ENCODE data around the gene DDOST. TPM values are rescaled to one million over a fixed set of nuclear protein-coding genes. Genes with fewer than 3 reads are reported as not detected.
A peak's percentile ranks its signal among the peaks of the same experiment; 100 is the strongest.

The DDOST gene
- polyA plus RNA-seq, 2 of the 4 experiments (the other 2 are of a cell fraction): 158 to 231 TPM

DNA sequence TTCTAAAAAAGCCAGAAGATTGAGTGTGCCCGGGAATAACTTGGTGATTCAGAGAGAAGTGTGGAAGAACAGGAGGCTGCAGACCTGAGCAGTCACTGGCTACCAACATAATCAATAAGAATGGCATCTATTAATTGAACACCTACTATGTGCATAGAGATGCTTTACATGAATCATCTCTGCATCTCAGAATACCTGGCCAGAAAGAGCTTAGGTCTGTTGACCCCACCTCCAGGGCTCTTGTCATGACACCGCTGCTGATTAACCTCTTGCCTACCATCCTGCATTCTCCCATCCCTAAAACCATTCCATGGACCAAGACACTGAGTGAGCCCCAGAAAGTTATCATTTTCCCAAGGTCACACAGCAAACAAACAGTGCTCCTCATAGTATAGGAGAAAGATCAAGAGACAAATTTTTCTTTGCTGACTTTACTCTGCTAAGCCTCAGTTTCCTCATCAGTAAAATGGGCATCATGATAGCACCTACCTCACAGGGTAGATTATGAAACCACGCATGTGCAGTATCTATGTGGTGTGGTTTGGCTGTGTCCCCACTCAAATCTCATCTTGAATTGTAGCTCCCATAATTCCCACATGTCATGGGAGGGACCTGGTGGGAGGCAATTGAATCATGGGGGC lies 44.2 kb downstream of the DDOST start:
- ATAC-seq (no peak), FAIRE-seq (no peak), DNase-seq (ENCODE audit: low read depth in 1 of 2, low spot score in 1 of 2) (no peak)
- H3K27ac ChIP-seq: peak overlapping the region in 1 of 2 experiments; percentile 93; a peak in 1 of 6 replicates
- no peak for TF ChIP-seq MAX (IDR thresholded peaks at IDR 0.05)
- no peak for TF ChIP-seq FOSL2 (IDR thresholded peaks at IDR 0.05)
- TF ChIP-seq FOSL2 (CRISPR knock-in tag; IDR thresholded peaks at IDR 0.05): no peak
- no peak for TF ChIP-seq SMC3 (IDR thresholded peaks at IDR 0.05)
- peak; percentile 40; the same call in 1 of the 2 replicates for TF ChIP-seq KDM1A (IDR thresholded peaks at IDR 0.05; ENCODE audit: low read depth)
- TF ChIP-seq BHLHE40 (IDR thresholded peaks at IDR 0.05; ENCODE audit: low read depth, low read length): no peak
- H3K4me2 ChIP-seq: no peak overlapping the region
- H3K4me3 ChIP-seq: no peak overlapping the region
- H3K4me1 ChIP-seq: peaks cover 36% of the 10 kb centered on the region
- no peaks in the 10 kb centered on the region for H3K9me3 ChIP-seq
- POLR2A ChIA-PET: no interaction called here
- CTCF ChIA-PET: interaction anchor here (0.6 to 7.3 kb wide), 6 partner anchors 15 to 543 kb away, joined by 3 to 43 read pairs (median 3); partner anchors contain the start of gene PINK1
- 93% methylated on average over 3 of the region's 3 CpGs for WGBS (ENCODE audit: missing lambda C conversion rate)

DNA sequence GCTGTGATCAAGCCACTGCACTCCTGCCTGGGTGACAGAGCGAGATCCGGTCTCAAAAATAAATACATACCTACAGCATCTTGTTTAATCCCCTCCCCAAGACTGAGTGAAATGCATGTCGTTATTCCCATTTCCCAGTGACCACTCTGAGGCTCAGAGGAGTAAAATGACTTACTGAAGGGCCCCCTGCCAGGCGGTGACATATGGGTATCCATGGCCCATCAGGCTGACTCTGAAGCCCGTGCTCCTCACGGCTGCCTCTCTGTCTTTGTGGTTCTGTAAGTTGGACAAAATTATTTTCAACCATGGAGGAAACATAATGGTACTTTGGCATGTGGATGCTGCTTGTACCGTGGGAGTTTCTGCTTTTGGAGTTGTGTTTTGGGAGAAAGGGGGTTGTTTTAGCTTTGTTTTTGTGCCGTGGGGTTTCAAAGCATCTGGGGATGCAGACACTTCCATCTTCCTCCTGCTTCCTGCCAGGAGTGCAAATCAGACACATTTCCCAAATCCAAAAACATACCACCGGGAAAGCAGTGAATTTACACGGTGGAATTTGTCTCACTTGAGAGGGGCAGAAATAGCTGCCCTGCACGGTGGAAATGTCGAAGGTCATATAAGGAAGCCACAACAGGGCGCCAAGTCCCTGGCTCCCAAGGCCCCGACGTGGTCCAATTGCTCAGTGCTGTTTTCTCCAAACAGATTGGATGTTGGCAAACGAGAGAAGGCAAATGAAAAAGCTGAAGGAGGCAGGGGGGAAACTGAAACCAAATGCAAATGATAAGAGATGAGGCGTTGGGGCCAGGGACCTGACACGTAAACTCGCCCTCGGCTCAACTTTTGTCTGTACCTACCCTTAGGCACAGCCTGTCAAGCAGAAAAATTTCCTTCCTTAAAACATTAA lies 45.0 kb downstream of the DDOST start:
- TF ChIP-seq CEBPB (IDR thresholded peaks at IDR 0.05) (no peak), NR3C1 (IDR thresholded peaks at IDR 0.05) (no peak), HMGXB4 (CRISPR knock-in tag; IDR thresholded peaks at IDR 0.05; ENCODE audit: borderline replicate concordance) (no peak), REST (IDR thresholded peaks at IDR 0.05) (no peak), MAFK (IDR thresholded peaks at IDR 0.05; ENCODE audit: partially characterized antibody) (no peak), HOXA7 (CRISPR knock-in tag; IDR thresholded peaks at IDR 0.05) (no peak), HEYL (CRISPR knock-in tag; IDR thresholded peaks at IDR 0.05) (no peak), FOSL2 (IDR thresholded peaks at IDR 0.05) (no peak), FOSL2 (CRISPR knock-in tag; IDR thresholded peaks at IDR 0.05) (no peak), SMC3 (IDR thresholded peaks at IDR 0.05) (no peak)
- TF ChIP-seq, protein P1, sequence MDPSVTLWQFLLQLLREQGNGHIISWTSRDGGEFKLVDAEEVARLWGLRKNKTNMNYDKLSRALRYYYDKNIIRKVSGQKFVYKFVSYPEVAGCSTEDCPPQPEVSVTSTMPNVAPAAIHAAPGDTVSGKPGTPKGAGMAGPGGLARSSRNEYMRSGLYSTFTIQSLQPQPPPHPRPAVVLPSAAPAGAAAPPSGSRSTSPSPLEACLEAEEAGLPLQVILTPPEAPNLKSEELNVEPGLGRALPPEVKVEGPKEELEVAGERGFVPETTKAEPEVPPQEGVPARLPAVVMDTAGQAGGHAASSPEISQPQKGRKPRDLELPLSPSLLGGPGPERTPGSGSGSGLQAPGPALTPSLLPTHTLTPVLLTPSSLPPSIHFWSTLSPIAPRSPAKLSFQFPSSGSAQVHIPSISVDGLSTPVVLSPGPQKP (IDR thresholded peaks at IDR 0.05; ENCODE audit: low read depth, low read length): no peak
- Histone ChIP-seq H3K27ac (peak overlapping the region; percentile 40 to 93; a peak in 4 of 6 replicates), H3K4me3 (no peak overlapping the region), H3K9me3 (no peaks in the 10 kb centered on the region), H3K4me1 (peaks cover 44% of the 10 kb centered on the region), H3K4me2 (no peak overlapping the region)
- CTCF ChIA-PET: interaction anchor here (0.7 to 7.3 kb wide), 5 partner anchors 16 to 542 kb away, joined by 3 to 43 read pairs (median 3); partner anchors contain the start of gene PINK1
- ATAC-seq: no peak
- POLR2A ChIA-PET: no interaction called here
- no peak for DNase-seq (ENCODE audit: low read depth in 1 of 2, low spot score in 1 of 2)
- no peak for FAIRE-seq
- WGBS (ENCODE audit: missing lambda C conversion rate): 77% methylated on average over 19 of the region's 20 CpGs

Data from A549 (cell line).